H1 (cell line): ENCODE measurements around the gene USP43. TPM values are rescaled to one million over a fixed set of nuclear protein-coding genes. Genes with fewer than 3 reads are reported as not detected.
A peak's percentile ranks its signal among the peaks of the same experiment; 100 is the strongest.

Experiments used
- CTCF ChIA-PET: fragments of 300-600 bp; sonication (Branson Sonifier 250); formaldehyde crosslinking; loops from one replicate; lab custom pipeline; 2021; ENCODE audit not compliant: partially characterized antibody; lab: Charles Lee
- POLR2A ChIA-PET: fragments of 300-600 bp; sonication (Branson Sonifier 250); formaldehyde crosslinking; loops from one replicate; lab custom pipeline; 2021; ENCODE audit warnings: inconsistent platforms; ENCODE audit not compliant: partially characterized antibody; lab: Charles Lee
- DNase-seq, 2 experiments: peaks; one replicate each; pipeline versions ENCODE4 v3.0.0 to v3.0.0-alpha.2; 2010 to 2022; ENCODE audit warnings: low spot score in 2 of 2, low read depth in 1 of 2, mixed read lengths in 1 of 2
- FAIRE-seq: peaks from 2 replicates; lab custom pipeline; 2011; peaks lifted over from hg19 to GRCh38; lab: Jason Lieb, UNC
- H2AFZ ChIP-seq: 2 replicates; pipeline ENCODE4 v1.8.1; 2012; ENCODE audit warnings: low read length, inconsistent platforms
- H2AK5ac ChIP-seq: 2 replicates; pipeline ENCODE4 v1.6.1; 2013; ENCODE audit warnings: low read depth, low read length
- H2BK120ac ChIP-seq: replicated peaks from 2 replicates; pipeline ENCODE3; 2013; ENCODE audit warnings: low read depth, low read length, inconsistent platforms
- H2BK12ac ChIP-seq: 2 replicates; pipeline ENCODE4 v1.6.1; 2013; ENCODE audit warnings: low read depth, low read length
- H2BK15ac ChIP-seq: 2 replicates; pipeline ENCODE4 v1.6.1; 2013; ENCODE audit warnings: low read length
- H2BK20ac ChIP-seq: 2 replicates; pipeline ENCODE4 v1.6.1; 2013; ENCODE audit warnings: low read length
- H2BK5ac ChIP-seq: 2 replicates; pipeline ENCODE4 v1.6.1; 2013; ENCODE audit warnings: low read depth, low read length
- H3K14ac ChIP-seq: 2 replicates; pipeline ENCODE4 v1.6.1; 2013; ENCODE audit warnings: inconsistent platforms; ENCODE audit not compliant: insufficient read length
- H3K18ac ChIP-seq: 2 replicates; pipeline ENCODE4 v1.6.1; 2013; ENCODE audit warnings: low read length; ENCODE audit errors: extremely low read depth
- H3K23ac ChIP-seq: 2 replicates; pipeline ENCODE4 v1.6.1; 2013; ENCODE audit warnings: inconsistent platforms; ENCODE audit not compliant: insufficient read length
- H3K23me2 ChIP-seq: 2 replicates; pipeline ENCODE4 v1.6.1; 2013; ENCODE audit warnings: low read depth, low read length
- H3K27ac ChIP-seq: 2 replicates; pipeline ENCODE4 v1.6.1; 2011; ENCODE audit warnings: low read depth, low read length, inconsistent platforms
- H3K27me3 ChIP-seq, 4 experiments: replicated peaks in 1 of 4; 1 replicate in 1 of 4; 2 replicates in 3 of 4; pipeline versions ENCODE4 v1.6.1 to v1.8.1; 2011 to 2013; ENCODE audit warnings: low read length in 3 of 4, mild to moderate bottlenecking in 3 of 4, inconsistent platforms in 2 of 4, mixed read lengths in 2 of 4, moderate library complexity in 1 of 4; ENCODE audit not compliant: control insufficient read depth in 3 of 4, insufficient read depth in 3 of 4; ENCODE audit errors: extremely low read depth in 1 of 4
- H3K36me3 ChIP-seq, 4 experiments: 2 replicates each; pipeline versions ENCODE4 v1.6.1 to v1.8.1; 2011 to 2013; ENCODE audit warnings: mild to moderate bottlenecking in 4 of 4, low read length in 3 of 4, moderate library complexity in 2 of 4, control low read depth in 1 of 4, inconsistent platforms in 1 of 4; ENCODE audit not compliant: insufficient read depth in 4 of 4, control insufficient read depth in 2 of 4
- H3K4ac ChIP-seq: replicated peaks from 2 replicates; pipeline ENCODE3; 2013; ENCODE audit warnings: low read length, low read depth, mixed read lengths, inconsistent platforms; ENCODE audit not compliant: insufficient read length
- H3K4me1 ChIP-seq, 4 experiments: replicated peaks in 1 of 4; 1 replicate in 1 of 4; 2 replicates in 3 of 4; pipeline versions ENCODE4 v1.6.1 to v1.8.1; 2011 to 2013; ENCODE audit warnings: low read length in 3 of 4, inconsistent platforms in 2 of 4, mixed read lengths in 1 of 4; ENCODE audit not compliant: insufficient read depth in 4 of 4, control insufficient read depth in 3 of 4
- H3K4me2 ChIP-seq, 2 experiments: 2 replicates each; pipeline versions ENCODE4 v1.6.1 to v1.8.1; 2011 to 2013; ENCODE audit warnings: low read depth in 2 of 2, low read length in 2 of 2, control low read depth in 1 of 2, inconsistent platforms in 1 of 2, mild to moderate bottlenecking in 1 of 2; ENCODE audit not compliant: insufficient read depth in 1 of 2
- H3K4me3 ChIP-seq, 4 experiments: fragments of 200-600, 300-600 bp in 1 of 4; sonication (generic), shearing (Covaris generic), sonication (Bioruptor Twin) in 1 of 4; 2 replicates each; pipeline versions ENCODE4 v1.5.1 to v1.8.1; 2011 to 2016; ENCODE audit warnings: low read length in 4 of 4, low read depth in 3 of 4, control low read depth in 2 of 4, inconsistent platforms in 2 of 4, mild to moderate bottlenecking in 2 of 4, mixed read lengths in 1 of 4, moderate library complexity in 1 of 4; ENCODE audit not compliant: insufficient read depth in 2 of 4; ENCODE audit errors: extremely low read depth in 1 of 4
- H3K56ac ChIP-seq: replicated peaks from 2 replicates; pipeline ENCODE3; 2013; ENCODE audit warnings: low read depth, mild to moderate bottlenecking, mixed read lengths, low read length, inconsistent platforms; ENCODE audit not compliant: insufficient read length
- H3K79me1 ChIP-seq: 2 replicates; pipeline ENCODE4 v1.6.1; 2013; ENCODE audit warnings: low read depth, low read length, control low read depth
- H3K79me2 ChIP-seq, 2 experiments: 2 replicates each; pipeline versions ENCODE4 v1.6.1 to v1.8.1; 2012 to 2013; ENCODE audit warnings: low read length in 2 of 2, mild to moderate bottlenecking in 2 of 2, inconsistent platforms in 1 of 2; ENCODE audit not compliant: insufficient read depth in 2 of 2, control insufficient read depth in 1 of 2
- H3K9ac ChIP-seq, 4 experiments: replicated peaks in 1 of 4; 1 replicate in 1 of 4; 2 replicates in 3 of 4; pipeline versions ENCODE4 v1.6.1 to v1.8.1; 2011 to 2013; ENCODE audit warnings: low read depth in 3 of 4, low read length in 3 of 4, control low read depth in 2 of 4, mild to moderate bottlenecking in 2 of 4, moderate library complexity in 2 of 4, inconsistent platforms in 1 of 4; ENCODE audit errors: extremely low read depth in 1 of 4
- H3K9me3 ChIP-seq, 2 experiments: 2 replicates each; pipeline versions ENCODE4 v1.6.1 to v1.8.1; 2012 to 2013; ENCODE audit warnings: mild to moderate bottlenecking in 2 of 2, moderate library complexity in 2 of 2, control low read depth in 1 of 2, inconsistent platforms in 1 of 2, low read depth in 1 of 2, low read length in 1 of 2, mixed read lengths in 1 of 2; ENCODE audit not compliant: insufficient read depth in 2 of 2
- H4K20me1 ChIP-seq, 2 experiments: replicated peaks in 1 of 2; 2 replicates each; pipeline versions ENCODE3 to v1.8.1; 2011 to 2013; ENCODE audit warnings: inconsistent platforms in 2 of 2, low read length in 2 of 2, mild to moderate bottlenecking in 1 of 2; ENCODE audit not compliant: insufficient read depth in 2 of 2, control insufficient read depth in 1 of 2
- H4K5ac ChIP-seq: 2 replicates; pipeline ENCODE4 v1.6.1; 2013; ENCODE audit warnings: low read length, low read depth, mixed read lengths, inconsistent platforms; ENCODE audit not compliant: insufficient read length
- H4K8ac ChIP-seq: 2 replicates; pipeline ENCODE4 v1.8.0; 2013; ENCODE audit warnings: mild to moderate bottlenecking, moderate library complexity, low read length, inconsistent platforms; ENCODE audit not compliant: insufficient read depth; ENCODE audit errors: extremely low read depth
- H4K91ac ChIP-seq: replicated peaks from 2 replicates; pipeline ENCODE3; 2013; ENCODE audit warnings: low read length, mixed read lengths, inconsistent platforms; ENCODE audit not compliant: insufficient read length
- CTCF ChIP-seq, 3 experiments: IDR thresholded peaks; 1 replicate in 2 of 3; 2 replicates in 1 of 3; pipeline versions ENCODE4 v1.5.1 to v1.6.1; 2011; ENCODE audit warnings: low read length in 3 of 3, mild to moderate bottlenecking in 3 of 3, inconsistent platforms in 2 of 3, low read depth in 1 of 3, moderate library complexity in 1 of 3; ENCODE audit not compliant: insufficient read depth in 1 of 3; ENCODE audit errors: control extremely low read depth in 1 of 3
- GTF2F1 ChIP-seq: IDR thresholded peaks from 2 replicates; pipeline ENCODE4 v1.6.1; 2012; ENCODE audit warnings: low read depth, low read length, improper control_type of control experiment, borderline replicate concordance
- KDM5A ChIP-seq: fragments of 200-600 bp; IDR thresholded peaks from 2 replicates; pipeline ENCODE4 v1.7.1; 2012; ENCODE audit warnings: mild to moderate bottlenecking, low read length, inconsistent platforms, mixed read lengths
- POU5F1 ChIP-seq: IDR thresholded peaks from 2 replicates; pipeline ENCODE4 v1.6.1; 2011; ENCODE audit warnings: low read depth, mild to moderate bottlenecking, low read length, moderate library complexity
- SIN3A ChIP-seq, 2 experiments: IDR thresholded peaks in 1 of 2; conservative IDR thresholded peaks in 1 of 2; 2 replicates each; pipeline ENCODE4 v1.6.1; 2011 to 2012; ENCODE audit warnings: low read length in 2 of 2, improper control_type of control experiment in 1 of 2, low read depth in 1 of 2, mild to moderate bottlenecking in 1 of 2
- SIX5 ChIP-seq: IDR thresholded peaks from 2 replicates; pipeline ENCODE4 v1.6.1; 2011; ENCODE audit warnings: mild to moderate bottlenecking, low read depth, low read length
- SP1 ChIP-seq: IDR thresholded peaks from 2 replicates; pipeline ENCODE4 v1.6.1; 2011; ENCODE audit warnings: low read depth, low read length
- SUZ12 ChIP-seq: fragments of 200-600 bp; sonication (generic); IDR thresholded peaks from 2 replicates; pipeline ENCODE4 v1.6.1; 2012; ENCODE audit warnings: mild to moderate bottlenecking, inconsistent platforms, low read length, moderate library complexity, mixed read lengths
- TCF12 ChIP-seq: IDR thresholded peaks from 2 replicates; pipeline ENCODE4 v1.6.1; 2011; ENCODE audit warnings: low read depth, mild to moderate bottlenecking, low read length
- WGBS, 2 experiments: shearing (Covaris generic) in 1 of 2; methylation state at CpG; one replicate each; pipeline versions ENCODE4 v1.1.6 to v1.1.7; 2013 to 2015; ENCODE audit warnings: low lambda C conversion rate in 2 of 2, mixed read lengths in 2 of 2, inconsistent platforms in 1 of 2, low coverage in 1 of 2, missing lambda C conversion rate in 1 of 2; ENCODE audit not compliant: insufficient replicate concordance in 2 of 2, insufficient coverage in 1 of 2, insufficient read length in 1 of 2; ENCODE audit errors: extremely low coverage in 1 of 2, missing lambda C conversion rate in 1 of 2; 5-methylcytosine and 5-hydroxymethylcytosine counted together
- polyA plus RNA-seq, 7 experiments: library from polyadenylated mRNA; depleted of rRNA in 3 of 7; stranded (reverse) in 5 of 7; unstranded in 2 of 7; fragments of >200 nt in 5 of 7; fragments of 200-250 nt in 2 of 7; gene quantifications; 1 replicate in 5 of 7; 2 replicates in 1 of 7; 4 replicates in 1 of 7; pipeline versions ENCODE4 v1.2.1 to v1.2.3, GENCODE V29; 2011 to 2013; ENCODE audit warnings: missing spikeins in 2 of 7, mixed read lengths in 2 of 7
- total RNA-seq: library from RNA; stranded (reverse); fragmentation: NEBNext Ultra II Directional; extraction: Animal tissue kit (Norgen Biotek cat#: 25700); gene quantifications from 2 replicates; pipeline ENCODE4 v1.2.1, GENCODE V29; 2021
- TF ChIP-seq, protein P1 (sequence below): IDR thresholded peaks from 2 replicates; pipeline ENCODE4 v1.6.1; 2012; ENCODE audit warnings: inconsistent platforms

USP43 gene
- total and polyA plus RNA-seq, 2 of the 8 experiments (the other 6 are each of a cell fraction or from before 2014, with no cell fraction given): 3.0 to 7.2 TPM

DNA sequence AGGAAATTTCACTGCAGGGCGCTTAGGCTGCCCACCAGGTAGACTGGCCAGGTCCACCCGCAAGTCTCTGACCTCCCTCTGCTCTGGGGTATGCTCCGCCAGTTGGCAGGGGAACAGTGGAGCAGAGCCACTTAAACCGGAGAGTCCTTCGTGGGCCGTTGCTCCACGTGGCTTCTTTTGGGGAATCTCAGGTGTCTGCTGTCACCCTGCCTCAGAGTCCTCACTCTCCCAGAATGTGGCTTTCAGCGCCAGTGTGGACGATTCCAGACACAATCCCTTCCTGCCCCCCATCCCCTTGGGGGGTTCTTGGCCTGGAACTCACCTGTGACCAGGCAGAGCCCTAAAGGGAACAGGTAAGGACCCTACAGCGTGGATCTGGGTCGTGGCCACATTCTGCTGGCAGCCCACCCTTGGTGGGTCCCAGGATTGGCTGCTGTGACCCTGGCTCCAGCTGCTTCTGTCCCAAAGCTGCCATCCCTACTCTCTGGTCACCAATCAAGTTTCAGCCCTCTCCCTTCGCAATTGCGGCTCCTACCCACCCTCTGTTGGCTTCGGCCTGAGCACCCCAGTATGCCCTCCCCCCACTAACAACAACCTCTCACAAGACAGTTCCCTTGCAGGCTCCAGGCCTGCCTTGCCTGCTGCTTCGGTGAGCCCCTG lies 123.8 kb downstream of the USP43 start:
- no peaks in the 10 kb centered on the region for H4K20me1 ChIP-seq
- no peaks in the 10 kb centered on the region for H3K27me3 ChIP-seq
- H3K27ac ChIP-seq: no peak overlapping the region
- no peak for FAIRE-seq
- H2BK20ac ChIP-seq: no peak overlapping the region
- H3K56ac ChIP-seq: no peak overlapping the region
- ChIA-PET CTCF (interaction anchor here (0.6 to 3.6 kb wide), 32 partner anchors 10 to 586 kb away, joined by 3 to 20 read pairs (median 4); partner anchors contain the start of gene DHRS7C), POLR2A (no interaction called here)
- no peaks in the 10 kb centered on the region for H3K23me2 ChIP-seq
- no peak overlapping the region for H2BK5ac ChIP-seq
- peak overlapping the region; percentile 71 for H4K8ac ChIP-seq
- H4K5ac ChIP-seq: no peak overlapping the region
- H3K14ac ChIP-seq: no peak overlapping the region
- no peak overlapping the region for H3K4ac ChIP-seq
- H3K79me1 ChIP-seq: no peaks in the 10 kb centered on the region
- no peaks in the 10 kb centered on the region for H3K79me2 ChIP-seq
- 81% methylated on average over 15 of the region's 15 CpGs; no CpG with 5 or more reads in 1 of the 2 experiments for WGBS, 2 experiments
- no peak overlapping the region for H2AFZ ChIP-seq
- H3K36me3 ChIP-seq: no peaks in the 10 kb centered on the region
- no peak overlapping the region for H3K18ac ChIP-seq
- no peak overlapping the region for H4K91ac ChIP-seq
- no peak overlapping the region for H3K23ac ChIP-seq
- H3K4me1 ChIP-seq: no peaks in the 10 kb centered on the region; a peak in 1 of 7 replicates
- H3K9ac ChIP-seq: no peak overlapping the region
- no peak for DNase-seq
- H2AK5ac ChIP-seq: no peak overlapping the region
- no peak overlapping the region for H2BK15ac ChIP-seq
- H2BK12ac ChIP-seq: no peak overlapping the region
- no peaks in the 10 kb centered on the region for H3K9me3 ChIP-seq
- no peak overlapping the region for H2BK120ac ChIP-seq
- no peak overlapping the region for H3K4me2 ChIP-seq
- H3K4me3 ChIP-seq: no peak overlapping the region
- TF ChIP-seq KDM5A (no peak), GTF2F1 (no peak), SIX5 (no peak), SIN3A (conservative IDR thresholded peaks at IDR 0.05 in 1 of 2, IDR thresholded peaks at IDR 0.05 in 1 of 2; ENCODE audit: low read depth in 1 of 2, low read length in 2 of 2) (no peak), POU5F1 (no peak), TCF12 (no peak), SP1 (no peak), SUZ12 (no peak), CTCF (IDR thresholded peaks at IDR 0.05; ENCODE audit: control extremely low read depth in 1 of 3, insufficient read depth in 1 of 3, low read depth in 1 of 3, low read length in 3 of 3) (no peak)
- TF ChIP-seq, protein P1, sequence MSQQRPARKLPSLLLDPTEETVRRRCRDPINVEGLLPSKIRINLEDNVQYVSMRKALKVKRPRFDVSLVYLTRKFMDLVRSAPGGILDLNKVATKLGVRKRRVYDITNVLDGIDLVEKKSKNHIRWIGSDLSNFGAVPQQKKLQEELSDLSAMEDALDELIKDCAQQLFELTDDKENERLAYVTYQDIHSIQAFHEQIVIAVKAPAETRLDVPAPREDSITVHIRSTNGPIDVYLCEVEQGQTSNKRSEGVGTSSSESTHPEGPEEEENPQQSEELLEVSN: no peak
